Smooth muscle cell (in vitro differentiated cells): ENCODE measurements around the gene MTLN. TPM values are rescaled to one million over a fixed set of nuclear protein-coding genes. Genes with fewer than 3 reads are reported as not detected.
"Not testable (repeated sequence)": the region's sequence is repeated elsewhere in the genome, so short reads cannot be mapped to it uniquely, and the experiment has no call there.

Experiments used
- DNase-seq: peaks from one replicate; lab custom pipeline; 2025; ENCODE audit not compliant: unreplicated experiment; lab: John Stamatoyannopoulos, UW
- H2AFZ ChIP-seq: fragments of 200-600 bp; sonication (generic); 2 replicates; pipeline ENCODE4 v1.6.0; 2016; ENCODE audit warnings: antibody characterized with exemption, low read depth, mild to moderate bottlenecking
- H3F3A ChIP-seq: fragments of 200-600 bp; sonication (generic); 2 replicates; pipeline ENCODE4 v1.6.0; 2017; ENCODE audit warnings: antibody characterized with exemption, low read depth
- H3K27ac ChIP-seq: fragments of 200-600 bp; sonication (generic); 2 replicates; pipeline ENCODE4 v1.5.1; 2016; ENCODE audit warnings: low read depth, mild to moderate bottlenecking
- H3K27me3 ChIP-seq: fragments of 200-600 bp; sonication (generic); 2 replicates; pipeline ENCODE4 v1.6.1; 2016; ENCODE audit warnings: low read depth, mild to moderate bottlenecking
- H3K36me3 ChIP-seq: fragments of 200-600 bp; sonication (generic); 2 replicates; pipeline ENCODE4 v1.5.1; 2016; ENCODE audit warnings: low read depth
- H3K4me1 ChIP-seq: fragments of 200-600 bp; sonication (generic); 2 replicates; pipeline ENCODE4 v1.5.1; 2016; ENCODE audit warnings: low read depth
- H3K4me2 ChIP-seq: fragments of 200-600 bp; sonication (generic); 2 replicates; pipeline ENCODE4 v1.6.0; 2016; ENCODE audit warnings: mild to moderate bottlenecking
- H3K4me3 ChIP-seq: fragments of 200-600 bp; sonication (generic); 2 replicates; pipeline ENCODE4 v1.5.1; 2016; ENCODE audit warnings: mild to moderate bottlenecking
- H3K79me2 ChIP-seq: fragments of 200-600 bp; sonication (generic); 2 replicates; pipeline ENCODE4 v1.6.0; 2016; ENCODE audit warnings: low read depth, mild to moderate bottlenecking
- H3K9ac ChIP-seq: fragments of 200-600 bp; sonication (generic); 2 replicates; pipeline ENCODE4 v1.6.0; 2016; ENCODE audit warnings: low read depth
- H3K9me3 ChIP-seq: fragments of 200-600 bp; sonication (generic); replicated peaks from 2 replicates; pipeline ENCODE4 v1.5.1; 2016; ENCODE audit warnings: low read depth
- H4K20me1 ChIP-seq: fragments of 200-600 bp; sonication (generic); 2 replicates; pipeline ENCODE4 v1.6.0; 2016; ENCODE audit warnings: low read depth
- CTCF ChIP-seq: fragments of 200-600 bp; sonication (generic); IDR thresholded peaks from 2 replicates; pipeline ENCODE4 v1.5.1; 2017; ENCODE audit warnings: borderline replicate concordance, mild to moderate bottlenecking, antibody characterized with exemption; ENCODE audit not compliant: insufficient read depth, poor library complexity, severe bottlenecking
- WGBS: methylation state at CpG from one replicate; pipeline ENCODE4 v1.1.7; 2016; ENCODE audit warnings: low lambda C conversion rate; 5-methylcytosine and 5-hydroxymethylcytosine counted together
- polyA plus RNA-seq: library from polyadenylated mRNA; unstranded; fragments of >200 nt; fragmentation: Nextera tagmentation; extraction: Ambion mirVana; gene quantifications from 2 replicates; pipeline ENCODE4 v1.2.1, GENCODE V29; 2016
- total RNA-seq: library from RNA; depleted of rRNA; stranded (reverse); fragments of >200 nt; gene quantifications from 2 replicates; pipeline ENCODE4 v1.2.3, GENCODE V29; 2014

The MTLN gene
- total and polyA plus RNA-seq, 2 experiments from 2014 or later = 73.1 to 98.6 TPM

GRCh38 chr2:110197452-110197851 is 14.9 kb downstream of the MTLN start:
- no peak overlapping the region for H2AFZ ChIP-seq
- no peak overlapping the region for H3K27ac ChIP-seq
- H3K9ac ChIP-seq = no peak overlapping the region
- H3K27me3 ChIP-seq = no peaks in the 10 kb centered on the region
- no peaks in the 10 kb centered on the region for H3K36me3 ChIP-seq
- H3K4me2 ChIP-seq = no peak overlapping the region
- peaks cover 6% of the 10 kb centered on the region for H3K4me1 ChIP-seq
- no peaks in the 10 kb centered on the region for H3F3A ChIP-seq
- WGBS = 80% methylated on average over 4 of the region's 4 CpGs
- H4K20me1 ChIP-seq = no peaks in the 10 kb centered on the region
- no peaks in the 10 kb centered on the region for H3K9me3 ChIP-seq
- H3K79me2 ChIP-seq = no peaks in the 10 kb centered on the region
- TF ChIP-seq CTCF = no peak
- DNase-seq = no peak
- no peak overlapping the region for H3K4me3 ChIP-seq

GRCh38 chr2:110190169-110190568 is 22.2 kb downstream of the MTLN start:
- not testable (repeated sequence) for H3K9me3 ChIP-seq, H3K36me3 ChIP-seq, H3K27me3 ChIP-seq, H3K4me1 ChIP-seq, H3K4me2 ChIP-seq, H3K79me2 ChIP-seq, H2AFZ ChIP-seq, H3K9ac ChIP-seq, H4K20me1 ChIP-seq, H3K27ac ChIP-seq, DNase-seq, H3F3A ChIP-seq, H3K4me3 ChIP-seq
- 97% methylated on average over 21 of the region's 23 CpGs for WGBS

GRCh38 chr2:110182449-110182848 is 29.9 kb downstream of the MTLN start:
- no peak for DNase-seq
- Histone ChIP-seq H3K27me3 (no peaks in the 10 kb centered on the region), H3K36me3 (no peaks in the 10 kb centered on the region), H3F3A (no peaks in the 10 kb centered on the region), H3K9ac (no peak overlapping the region), H3K4me3 (no peak overlapping the region), H3K4me2 (no peak overlapping the region), H3K27ac (no peak overlapping the region), H3K9me3 (no peaks in the 10 kb centered on the region), H4K20me1 (no peaks in the 10 kb centered on the region), H3K4me1 (no peaks in the 10 kb centered on the region), H3K79me2 (no peaks in the 10 kb centered on the region), H2AFZ (no peak overlapping the region)
- 93% methylated on average over 2 of the region's 2 CpGs for WGBS
- TF ChIP-seq CTCF = no peak

GRCh38 chr2:110180036-110180435 is 32.3 kb downstream of the MTLN start:
- TF ChIP-seq CTCF = no peak
- DNase-seq = no peak

More at GRCh38 chr2:110180036-110180435, 32.3 kb downstream of the MTLN start:
- no peak overlapping the region for H3K4me2 ChIP-seq
- no peaks in the 10 kb centered on the region for H3K79me2 ChIP-seq
- H3K27ac ChIP-seq = no peak overlapping the region
- H3K27me3 ChIP-seq = no peaks in the 10 kb centered on the region
- no peaks in the 10 kb centered on the region for H3K9me3 ChIP-seq
- H3F3A ChIP-seq = no peaks in the 10 kb centered on the region
- no peaks in the 10 kb centered on the region for H3K36me3 ChIP-seq
- no peak overlapping the region for H3K4me3 ChIP-seq
- H3K9ac ChIP-seq = no peak overlapping the region
- H2AFZ ChIP-seq = no peak overlapping the region
- H3K4me1 ChIP-seq = no peaks in the 10 kb centered on the region
- no peaks in the 10 kb centered on the region for H4K20me1 ChIP-seq
